ENCODE measurements around the gene CDH22.

Gene CDH22

GRCh38 chr20:46205349-46205748 is 102.9 kb downstream of the CDH22 start:
- no peak for ATAC-seq (ENCODE audit: insufficient read depth, low read depth)
- Histone ChIP-seq H3K4me2 (ENCODE audit: insufficient read depth, low read length) (no peak overlapping the region), H4K20me1 (ENCODE audit: insufficient read depth, low read length) (no peaks in the 10 kb centered on the region), H3K4me3 (ENCODE audit: low read depth in 1 of 2, low read length in 2 of 2) (no peak overlapping the region), H3K9me3 (ENCODE audit: insufficient read depth, low read length, severe bottlenecking) (no peaks in the 10 kb centered on the region), H2AFZ (ENCODE audit: low read depth, low read length) (no peak overlapping the region), H3K79me2 (ENCODE audit: insufficient read depth, low read length) (no peaks in the 10 kb centered on the region), H3K27me3 (ENCODE audit: insufficient read depth, low read length, poor library complexity) (peaks cover 7% of the 10 kb centered on the region), H3K9ac (ENCODE audit: low read depth, low read length) (no peak overlapping the region), H3K27ac (ENCODE audit: low read length) (no peak overlapping the region), H3K36me3 (ENCODE audit: insufficient read depth, low read length) (no peaks in the 10 kb centered on the region), H3K4me1 (ENCODE audit: insufficient read depth, low read length) (no peaks in the 10 kb centered on the region)
- DNase-seq: no peak
- TF ChIP-seq, protein P1, sequence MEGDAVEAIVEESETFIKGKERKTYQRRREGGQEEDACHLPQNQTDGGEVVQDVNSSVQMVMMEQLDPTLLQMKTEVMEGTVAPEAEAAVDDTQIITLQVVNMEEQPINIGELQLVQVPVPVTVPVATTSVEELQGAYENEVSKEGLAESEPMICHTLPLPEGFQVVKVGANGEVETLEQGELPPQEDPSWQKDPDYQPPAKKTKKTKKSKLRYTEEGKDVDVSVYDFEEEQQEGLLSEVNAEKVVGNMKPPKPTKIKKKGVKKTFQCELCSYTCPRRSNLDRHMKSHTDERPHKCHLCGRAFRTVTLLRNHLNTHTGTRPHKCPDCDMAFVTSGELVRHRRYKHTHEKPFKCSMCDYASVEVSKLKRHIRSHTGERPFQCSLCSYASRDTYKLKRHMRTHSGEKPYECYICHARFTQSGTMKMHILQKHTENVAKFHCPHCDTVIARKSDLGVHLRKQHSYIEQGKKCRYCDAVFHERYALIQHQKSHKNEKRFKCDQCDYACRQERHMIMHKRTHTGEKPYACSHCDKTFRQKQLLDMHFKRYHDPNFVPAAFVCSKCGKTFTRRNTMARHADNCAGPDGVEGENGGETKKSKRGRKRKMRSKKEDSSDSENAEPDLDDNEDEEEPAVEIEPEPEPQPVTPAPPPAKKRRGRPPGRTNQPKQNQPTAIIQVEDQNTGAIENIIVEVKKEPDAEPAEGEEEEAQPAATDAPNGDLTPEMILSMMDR (IDR thresholded peaks at IDR 0.05; ENCODE audit: borderline replicate concordance, extremely low read depth, low read length, poor library complexity, severe bottlenecking): no peak

- Histone ChIP-seq H3K4me2 (ENCODE audit: insufficient read depth, low read length) (no peak overlapping the region), H3K79me2 (ENCODE audit: insufficient read depth, low read length) (no peaks in the 10 kb centered on the region), H2AFZ (ENCODE audit: low read depth, low read length) (no peak overlapping the region), H3K9ac (ENCODE audit: low read depth, low read length) (no peak overlapping the region), H3K27me3 (ENCODE audit: insufficient read depth, low read length, poor library complexity) (peaks cover 7% of the 10 kb centered on the region), H3K4me1 (ENCODE audit: insufficient read depth, low read length) (no peaks in the 10 kb centered on the region), H3K9me3 (ENCODE audit: insufficient read depth, low read length, severe bottlenecking) (no peaks in the 10 kb centered on the region), H3K4me3 (ENCODE audit: low read depth in 1 of 2, low read length in 2 of 2) (no peak overlapping the region), H3K27ac (ENCODE audit: low read length) (no peak overlapping the region), H4K20me1 (ENCODE audit: insufficient read depth, low read length) (no peaks in the 10 kb centered on the region), H3K36me3 (ENCODE audit: insufficient read depth, low read length) (no peaks in the 10 kb centered on the region)
- TF ChIP-seq EZH2 (IDR thresholded peaks at IDR 0.05; ENCODE audit: borderline replicate concordance, low read depth, low read length, severe bottlenecking): no peak
- TF ChIP-seq, protein P1 (IDR thresholded peaks at IDR 0.05; ENCODE audit: borderline replicate concordance, extremely low read depth, low read length, poor library complexity, severe bottlenecking): no peak
- DNase-seq (no peak), ATAC-seq (ENCODE audit: insufficient read depth, low read depth) (no peak)
Observed at GRCh38 chr20:46204594-46205186, 103.6 kb downstream of the CDH22 start.

DNA sequence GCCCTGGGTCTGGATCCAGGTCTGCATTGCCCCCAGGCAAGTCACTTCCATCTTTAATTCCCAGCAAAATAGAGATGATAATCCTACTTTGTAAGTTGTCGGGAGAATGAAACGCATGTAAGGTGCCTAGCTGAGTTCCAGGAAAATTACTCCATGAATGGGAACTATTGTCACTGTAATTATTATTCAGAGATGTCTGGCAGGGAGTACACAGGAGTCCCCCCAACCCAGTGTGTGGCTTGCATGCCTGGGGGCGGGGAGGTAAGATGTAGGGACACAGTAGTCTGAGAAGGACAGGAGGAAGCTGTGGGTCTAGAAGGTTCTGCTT is 104.8 kb downstream of the CDH22 start:
- H3K27ac ChIP-seq (ENCODE audit: low read length): no peak overlapping the region
- no peak overlapping the region for H3K4me2 ChIP-seq (ENCODE audit: insufficient read depth, low read length)
- no peak overlapping the region for H2AFZ ChIP-seq (ENCODE audit: low read depth, low read length)
- no peak overlapping the region for H3K4me3 ChIP-seq (ENCODE audit: low read depth in 1 of 2, low read length in 2 of 2)
- no peaks in the 10 kb centered on the region; the same call in 1 of the 2 replicates for H4K20me1 ChIP-seq (ENCODE audit: insufficient read depth, low read length)
- H3K9ac ChIP-seq (ENCODE audit: low read depth, low read length): no peak overlapping the region
- ATAC-seq (ENCODE audit: insufficient read depth, low read depth) (no peak), DNase-seq (no peak)
- no peaks in the 10 kb centered on the region for H3K9me3 ChIP-seq (ENCODE audit: insufficient read depth, low read length, severe bottlenecking)
- H3K4me1 ChIP-seq (ENCODE audit: insufficient read depth, low read length): no peaks in the 10 kb centered on the region
- no peaks in the 10 kb centered on the region for H3K36me3 ChIP-seq (ENCODE audit: insufficient read depth, low read length)
- TF ChIP-seq, protein P1 (IDR thresholded peaks at IDR 0.05; ENCODE audit: borderline replicate concordance, extremely low read depth, low read length, poor library complexity, severe bottlenecking): no peak
- TF ChIP-seq EZH2 (IDR thresholded peaks at IDR 0.05; ENCODE audit: borderline replicate concordance, low read depth, low read length, severe bottlenecking): no peak
- peaks cover 7% of the 10 kb centered on the region for H3K27me3 ChIP-seq (ENCODE audit: insufficient read depth, low read length, poor library complexity)
- no peaks in the 10 kb centered on the region for H3K79me2 ChIP-seq (ENCODE audit: insufficient read depth, low read length)

All from DND-41 (cell line).